Glutamatergic neuron (in vitro differentiated cells): ENCODE data around the gene SMG6. TPM values are rescaled to one million over a fixed set of nuclear protein-coding genes. Genes with fewer than 3 reads are reported as not detected.

ENCODE experiments used
- DNase-seq: peaks from one replicate; pipeline ENCODE4 v3.0.0; 2022
- H3K27ac Mint-ChIP-seq: one replicate; pipeline ENCODE4 v1.8.0; 2020; ENCODE audit warnings: mild to moderate bottlenecking, mixed read lengths, inconsistent platforms; ENCODE audit not compliant: unreplicated experiment
- H3K27me3 Mint-ChIP-seq: one replicate; pipeline ENCODE4 v1.8.0; 2020; ENCODE audit warnings: mild to moderate bottlenecking, moderate library complexity, mixed read lengths, inconsistent platforms; ENCODE audit not compliant: unreplicated experiment
- H3K36me3 Mint-ChIP-seq: one replicate; pipeline ENCODE4 v1.8.0; 2020; ENCODE audit warnings: mild to moderate bottlenecking, mixed read lengths, inconsistent platforms; ENCODE audit not compliant: unreplicated experiment
- H3K4me1 Mint-ChIP-seq: one replicate; pipeline ENCODE4 v1.8.0; 2020; ENCODE audit warnings: mild to moderate bottlenecking, low read depth, mixed read lengths, inconsistent platforms; ENCODE audit not compliant: unreplicated experiment
- H3K4me3 Mint-ChIP-seq: one replicate; pipeline ENCODE4 v1.8.0; 2020; ENCODE audit warnings: mild to moderate bottlenecking, mixed read lengths, inconsistent platforms; ENCODE audit not compliant: unreplicated experiment
- H3K9me3 Mint-ChIP-seq: one replicate; pipeline ENCODE4 v1.8.0; 2020; ENCODE audit warnings: mild to moderate bottlenecking, moderate library complexity, mixed read lengths, inconsistent platforms; ENCODE audit not compliant: unreplicated experiment
- total RNA-seq: library from RNA; stranded (reverse); fragmentation: NEBNext Ultra II Directional; extraction: Animal tissue kit (Norgen Biotek cat#: 25700); gene quantifications from one replicate; pipeline ENCODE4 v1.2.1, GENCODE V29; 2021; ENCODE audit not compliant: unreplicated experiment
- TF ChIP-seq, protein P1 (sequence below): fragments of 200-600 bp; sonication (generic); IDR thresholded peaks from one replicate; pipeline ENCODE4 v1.5.0; 2021; ENCODE audit not compliant: partially characterized antibody, unreplicated experiment

The SMG6 gene
- total RNA-seq, 1 donor from 2014 or later, result 42.7 TPM

DNA sequence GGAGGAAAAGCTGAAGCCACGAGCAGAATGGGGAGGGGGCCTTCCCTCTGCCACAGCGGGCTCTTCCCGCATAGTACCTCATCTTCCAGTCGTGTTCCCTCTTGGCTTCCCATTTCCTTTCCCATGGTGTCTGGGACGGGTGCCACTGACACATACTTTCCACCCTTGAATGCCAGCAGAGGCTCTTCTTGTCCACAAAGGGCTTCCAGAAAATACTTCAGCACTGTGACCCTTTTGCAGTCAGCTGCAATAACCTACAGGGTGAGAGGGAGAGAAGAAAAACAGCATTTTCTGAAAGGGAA, 218.0 kb downstream of the SMG6 start:
- TF ChIP-seq, protein P1, sequence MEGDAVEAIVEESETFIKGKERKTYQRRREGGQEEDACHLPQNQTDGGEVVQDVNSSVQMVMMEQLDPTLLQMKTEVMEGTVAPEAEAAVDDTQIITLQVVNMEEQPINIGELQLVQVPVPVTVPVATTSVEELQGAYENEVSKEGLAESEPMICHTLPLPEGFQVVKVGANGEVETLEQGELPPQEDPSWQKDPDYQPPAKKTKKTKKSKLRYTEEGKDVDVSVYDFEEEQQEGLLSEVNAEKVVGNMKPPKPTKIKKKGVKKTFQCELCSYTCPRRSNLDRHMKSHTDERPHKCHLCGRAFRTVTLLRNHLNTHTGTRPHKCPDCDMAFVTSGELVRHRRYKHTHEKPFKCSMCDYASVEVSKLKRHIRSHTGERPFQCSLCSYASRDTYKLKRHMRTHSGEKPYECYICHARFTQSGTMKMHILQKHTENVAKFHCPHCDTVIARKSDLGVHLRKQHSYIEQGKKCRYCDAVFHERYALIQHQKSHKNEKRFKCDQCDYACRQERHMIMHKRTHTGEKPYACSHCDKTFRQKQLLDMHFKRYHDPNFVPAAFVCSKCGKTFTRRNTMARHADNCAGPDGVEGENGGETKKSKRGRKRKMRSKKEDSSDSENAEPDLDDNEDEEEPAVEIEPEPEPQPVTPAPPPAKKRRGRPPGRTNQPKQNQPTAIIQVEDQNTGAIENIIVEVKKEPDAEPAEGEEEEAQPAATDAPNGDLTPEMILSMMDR, result no peak
- Mint-ChIP-seq H3K4me1 (peaks cover 55% of the 10 kb centered on the region), H3K4me3 (no peak overlapping the region), H3K9me3 (peaks cover 2% of the 10 kb centered on the region), H3K27me3 (peaks cover 4% of the 10 kb centered on the region), H3K36me3 (no peaks in the 10 kb centered on the region), H3K27ac (no peak overlapping the region)
- no peak for DNase-seq

DNA sequence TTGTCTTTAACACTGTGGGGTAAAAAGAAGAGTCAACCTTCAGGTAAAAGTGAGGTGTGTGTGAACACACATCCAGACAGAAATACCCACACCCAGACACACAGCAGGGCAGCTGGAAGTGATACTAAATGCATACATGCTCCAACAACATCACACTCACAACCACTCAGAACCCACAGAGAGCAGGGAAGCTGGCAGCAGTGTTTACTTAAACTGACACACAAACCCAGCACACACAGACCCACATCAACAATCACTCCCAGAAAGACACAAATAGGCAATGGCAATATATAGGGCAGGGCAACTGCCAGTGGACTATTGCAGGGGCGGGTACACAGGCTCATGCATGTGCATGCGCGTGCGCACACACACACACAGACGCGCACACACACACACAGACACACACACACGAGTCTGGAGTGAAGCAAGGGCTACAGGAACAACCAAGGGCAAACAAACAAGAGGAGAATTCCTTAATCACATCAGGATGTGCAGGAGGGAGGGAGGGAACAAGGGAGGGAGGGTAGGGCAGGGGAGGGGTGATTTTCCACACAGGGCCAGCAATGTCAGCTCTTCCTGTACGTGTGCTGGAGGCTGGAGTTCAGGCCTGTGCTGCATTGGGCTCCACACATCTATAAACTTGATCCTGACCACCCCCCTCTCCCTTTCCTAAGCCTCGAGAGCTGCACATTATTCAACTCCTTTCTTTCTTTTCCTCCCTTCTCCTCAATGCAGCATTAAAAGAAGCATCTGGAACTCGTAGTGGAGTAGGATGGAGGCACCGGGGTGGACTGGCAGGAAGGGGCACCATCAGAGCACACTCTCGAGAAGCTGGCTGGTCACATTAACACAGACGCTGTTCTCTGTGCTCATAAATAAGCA, 218.6 kb downstream of the SMG6 start:
- Mint-ChIP-seq H3K36me3 (no peaks in the 10 kb centered on the region), H3K4me3 (no peak overlapping the region), H3K27ac (peak overlapping the region; percentile 89), H3K4me1 (peaks cover 55% of the 10 kb centered on the region), H3K27me3 (peaks cover 4% of the 10 kb centered on the region), H3K9me3 (peaks cover 2% of the 10 kb centered on the region)
- DNase-seq, result no peak
- TF ChIP-seq, protein P1, result no peak

DNA sequence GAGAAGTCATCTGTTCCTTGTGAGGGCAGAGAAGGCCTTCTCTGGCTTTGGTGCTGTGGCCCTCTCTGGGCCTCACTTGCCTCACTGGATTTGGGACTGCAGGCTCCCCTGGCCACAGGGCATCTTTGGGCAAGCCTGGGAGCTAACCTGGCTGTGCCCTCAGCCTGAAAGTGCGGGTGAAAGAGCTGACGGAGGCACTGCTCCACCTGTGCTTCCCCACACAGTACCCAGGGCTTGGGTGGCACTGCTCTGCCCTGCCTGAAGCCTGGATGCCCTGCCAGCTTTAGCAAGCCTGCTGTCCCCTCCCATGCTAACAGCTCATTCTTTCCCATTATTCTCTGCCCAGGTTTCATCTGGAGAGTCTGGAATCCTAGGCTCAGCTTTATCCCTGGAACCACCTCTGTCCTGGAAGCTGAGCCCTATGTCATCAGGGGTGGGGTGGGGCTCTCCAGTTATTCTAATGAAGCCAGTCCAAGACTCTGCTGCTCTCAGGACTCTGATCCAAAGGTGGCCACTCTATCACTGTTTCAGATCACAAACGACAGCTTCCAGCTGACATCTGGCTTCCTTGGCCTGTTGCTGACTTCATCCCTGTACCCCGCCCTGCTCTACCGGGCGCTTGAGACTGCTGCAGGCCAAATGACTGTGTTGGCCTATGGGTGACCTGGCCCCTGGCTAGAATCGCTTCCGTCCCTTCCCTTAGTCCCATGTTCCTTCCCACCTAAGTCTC, 219.4 kb downstream of the SMG6 start:
- peak overlapping the region; percentile 22 for H3K4me3 Mint-ChIP-seq

DNA sequence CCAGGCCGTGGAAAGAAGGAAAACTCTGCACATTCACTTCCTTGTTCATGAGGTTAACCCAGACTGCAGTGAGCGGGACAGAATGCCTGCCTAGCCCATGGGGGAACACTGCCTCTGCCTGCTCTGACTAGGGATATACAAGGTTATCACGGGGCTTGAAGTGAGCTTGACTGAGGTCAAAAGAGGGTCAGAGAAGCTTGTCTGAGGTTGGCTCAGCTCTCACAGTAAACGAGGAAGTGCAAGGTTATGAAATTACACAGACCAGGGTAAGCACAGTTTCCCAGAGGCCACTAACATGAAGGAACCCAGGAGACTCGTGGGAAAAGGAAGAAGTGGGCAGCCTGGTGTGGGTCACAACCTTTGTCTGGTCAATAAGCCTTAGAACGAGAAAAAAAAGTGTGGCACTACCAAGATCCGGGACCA, 220.0 kb downstream of the SMG6 start:
- H3K27me3 Mint-ChIP-seq, result peaks cover 3% of the 10 kb centered on the region
- no peak for DNase-seq
- peaks cover under 1% of the 10 kb centered on the region for H3K9me3 Mint-ChIP-seq
- peak overlapping the region; percentile 59 for H3K4me3 Mint-ChIP-seq
- H3K4me1 Mint-ChIP-seq, result peaks cover 45% of the 10 kb centered on the region
- H3K36me3 Mint-ChIP-seq, result peaks cover 5% of the 10 kb centered on the region
- peak overlapping the region; percentile 89 for H3K27ac Mint-ChIP-seq
- TF ChIP-seq, protein P1, result no peak

More for the DNA sequence above, 219.4 kb downstream of the SMG6 start:
- Mint-ChIP-seq H3K27me3 (peaks cover 4% of the 10 kb centered on the region), H3K4me1 (peaks cover 50% of the 10 kb centered on the region), H3K36me3 (peaks cover 2% of the 10 kb centered on the region), H3K9me3 (no peaks in the 10 kb centered on the region), H3K27ac (peak overlapping the region; percentile 89)
- TF ChIP-seq, protein P1, result no peak
- DNase-seq, result peak; percentile 53
